CMK (cell line): ENCODE data around the gene HEXB.

Experiments used
- DNase-seq: peaks from one replicate; pipeline ENCODE4 v3.0.0-alpha.2; 2010; ENCODE audit warnings: low read depth

HEXB gene

DNA sequence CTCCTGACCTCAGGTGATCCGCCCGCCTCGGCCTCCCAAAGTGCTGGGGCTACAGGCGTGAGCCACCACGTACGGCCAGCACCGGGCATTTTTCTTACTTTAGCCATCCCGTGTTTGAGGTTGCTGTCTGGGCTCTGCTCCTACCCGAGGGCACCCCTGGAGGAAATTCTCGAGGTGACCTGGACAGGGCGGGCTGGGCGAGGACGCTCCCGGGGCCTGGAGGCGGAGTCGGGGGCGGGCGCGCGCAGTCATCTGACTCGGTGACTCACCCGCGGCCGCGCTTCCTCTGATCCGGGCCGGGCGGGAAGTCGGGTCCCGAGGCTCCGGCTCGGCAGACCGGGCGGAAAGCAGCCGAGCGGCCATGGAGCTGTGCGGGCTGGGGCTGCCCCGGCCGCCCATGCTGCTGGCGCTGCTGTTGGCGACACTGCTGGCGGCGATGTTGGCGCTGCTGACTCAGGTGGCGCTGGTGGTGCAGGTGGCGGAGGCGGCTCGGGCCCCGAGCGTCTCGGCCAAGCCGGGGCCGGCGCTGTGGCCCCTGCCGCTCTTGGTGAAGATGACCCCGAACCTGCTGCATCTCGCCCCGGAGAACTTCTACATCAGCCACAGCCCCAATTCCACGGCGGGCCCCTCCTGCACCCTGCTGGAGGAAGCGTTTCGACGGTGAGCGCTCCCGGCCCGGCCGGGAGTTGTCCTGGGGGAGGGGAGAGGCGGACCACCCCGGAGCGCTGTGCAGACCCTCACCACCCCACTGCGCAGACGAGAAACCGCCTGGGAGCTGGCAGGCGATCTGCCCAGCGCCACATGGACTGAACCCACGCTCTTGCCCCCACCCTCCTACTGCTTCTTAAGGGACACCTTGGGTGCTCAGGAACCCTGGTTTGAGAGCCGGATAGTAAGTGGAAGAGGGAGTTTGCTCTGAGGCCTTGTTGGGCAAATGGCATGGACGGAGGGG lies at the start of gene HEXB:
Gene HEXB, plus strand, starts transcription at position 334 of the 952 bp plus-strand sequence. Its CDS starts 28 bp downstream, at position 362.
- peak; percentile 24 for DNase-seq

DNA sequence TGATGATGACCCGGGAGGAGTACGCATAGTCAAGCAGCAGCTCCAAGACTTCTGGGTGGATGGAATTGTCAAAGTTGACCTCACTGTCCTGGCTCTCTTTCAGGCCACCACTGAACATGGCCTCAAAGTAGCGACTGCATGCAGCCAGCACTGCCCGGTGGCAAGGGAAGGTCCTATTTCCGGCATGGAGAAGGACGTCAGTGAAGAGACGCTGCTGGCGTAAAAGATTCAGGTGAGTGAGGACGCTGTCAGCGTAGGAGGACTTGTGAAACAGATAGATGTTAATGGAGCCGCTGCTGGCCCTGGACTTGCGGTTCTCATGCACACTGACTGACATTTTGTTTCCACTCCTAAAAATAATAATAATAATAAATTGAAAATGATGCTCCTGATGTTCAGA lies 48.9 kb upstream of the HEXB start:
- DNase-seq, result no peak

DNA sequence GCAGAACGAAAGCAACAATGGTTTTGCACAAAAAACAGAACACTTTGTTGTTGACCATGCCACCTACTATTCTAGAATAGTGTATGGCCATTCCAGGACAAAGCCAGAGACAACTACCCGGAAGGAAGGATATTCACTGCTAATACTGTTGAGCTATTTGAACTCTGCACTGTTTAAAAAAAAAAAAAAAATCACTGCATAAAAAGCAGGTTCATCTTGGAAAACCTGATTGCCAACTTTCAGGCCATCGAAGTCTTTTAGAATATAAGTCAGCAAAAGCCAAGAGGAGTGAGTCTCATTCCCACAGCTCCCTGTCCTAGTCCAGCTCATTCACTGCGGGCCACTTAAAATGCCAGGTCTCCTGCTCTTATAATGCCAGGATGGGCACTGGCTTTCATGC lies 48.5 kb upstream of the HEXB start:
- no peak for DNase-seq

DNA sequence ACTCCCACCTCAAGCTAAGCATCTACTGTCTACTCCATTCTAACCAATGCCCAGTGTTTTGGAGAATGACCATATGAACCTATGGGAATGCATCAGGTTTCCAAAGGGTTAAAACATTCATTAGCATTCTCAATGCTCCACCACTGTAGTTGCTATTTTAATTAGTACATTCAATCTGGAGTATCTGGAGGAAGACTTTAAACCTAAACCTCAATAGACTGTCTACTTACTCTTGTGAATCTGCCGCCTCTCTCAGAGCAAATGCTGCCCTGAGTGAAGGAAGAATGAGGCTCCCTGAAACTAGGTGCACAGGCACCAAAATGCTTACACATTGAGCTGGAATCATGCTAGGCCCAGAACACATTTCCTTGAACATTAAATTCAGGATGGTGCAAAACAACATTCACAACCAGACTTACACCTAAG lies 46.5 kb upstream of the HEXB start:
- DNase-seq, result no peak

DNA sequence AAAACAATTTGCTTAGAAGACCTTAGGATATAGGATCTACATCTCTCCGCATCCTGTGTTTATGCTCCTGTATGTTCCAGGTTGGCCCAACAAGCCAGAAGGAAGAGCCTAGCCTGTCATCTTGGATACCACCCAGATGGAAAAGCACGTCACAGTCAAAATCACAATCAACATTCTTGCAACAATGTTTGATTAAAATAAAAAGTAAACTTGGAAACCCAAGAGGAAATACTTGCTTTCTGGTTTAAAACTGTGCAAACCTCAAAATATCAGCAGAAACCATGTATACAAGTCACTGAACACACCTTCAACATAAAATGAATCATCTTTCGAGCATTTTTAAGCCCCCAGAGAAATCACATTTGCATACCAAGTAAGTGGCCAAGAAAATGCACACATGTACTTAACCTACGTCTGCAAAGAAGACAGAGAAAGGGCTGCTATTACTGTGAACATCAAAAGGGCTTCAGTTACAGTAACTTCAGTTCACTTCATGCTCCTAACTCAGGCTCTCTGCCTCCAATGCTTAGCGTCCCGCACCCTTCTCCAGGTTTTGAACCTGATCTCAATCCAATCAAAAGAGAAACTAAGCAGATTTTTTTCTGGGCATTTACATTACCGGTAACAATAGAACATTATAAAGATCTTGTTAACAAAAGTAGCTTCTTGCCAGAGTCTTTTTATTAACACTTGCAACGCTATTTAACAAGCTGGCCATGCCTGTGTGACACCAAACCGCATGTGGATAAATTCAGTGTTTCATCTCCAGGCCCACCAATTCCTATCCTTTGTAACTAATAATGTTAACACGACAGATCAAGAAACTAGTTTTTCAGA lies 45.8 kb upstream of the HEXB start:
- DNase-seq, result no peak

DNA sequence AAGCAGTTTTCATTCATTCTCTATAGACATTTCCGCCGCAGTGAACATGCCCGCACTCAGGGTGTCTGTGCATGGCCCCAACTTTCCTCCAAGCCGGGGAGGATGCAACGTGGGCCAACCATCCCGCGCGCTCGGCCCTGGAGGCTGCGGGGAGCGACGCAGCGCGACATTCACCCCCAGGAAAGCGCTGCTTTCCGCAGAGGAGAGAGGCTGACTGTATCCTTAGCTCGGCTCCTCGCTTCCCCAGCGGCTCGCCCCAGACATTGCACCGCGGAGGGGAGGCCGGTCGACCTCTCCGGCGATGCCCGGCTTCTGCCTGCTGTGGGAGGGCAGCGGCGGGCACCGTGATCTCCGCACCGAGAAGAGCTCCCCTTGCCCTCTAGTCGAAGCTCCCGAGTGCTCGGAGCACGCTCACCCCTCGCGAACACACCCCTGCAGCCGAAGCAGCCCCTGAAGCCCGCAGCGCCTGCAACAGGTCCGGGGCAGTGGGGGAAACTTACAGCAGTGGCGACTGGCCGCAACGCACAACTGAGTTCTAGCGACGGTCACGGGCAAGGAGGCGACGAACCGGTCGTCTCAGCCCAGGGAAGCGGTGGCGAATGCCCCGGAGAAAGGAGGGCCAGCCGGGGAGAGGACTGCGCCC lies 45.1 kb upstream of the HEXB start:
- no peak for DNase-seq

DNA sequence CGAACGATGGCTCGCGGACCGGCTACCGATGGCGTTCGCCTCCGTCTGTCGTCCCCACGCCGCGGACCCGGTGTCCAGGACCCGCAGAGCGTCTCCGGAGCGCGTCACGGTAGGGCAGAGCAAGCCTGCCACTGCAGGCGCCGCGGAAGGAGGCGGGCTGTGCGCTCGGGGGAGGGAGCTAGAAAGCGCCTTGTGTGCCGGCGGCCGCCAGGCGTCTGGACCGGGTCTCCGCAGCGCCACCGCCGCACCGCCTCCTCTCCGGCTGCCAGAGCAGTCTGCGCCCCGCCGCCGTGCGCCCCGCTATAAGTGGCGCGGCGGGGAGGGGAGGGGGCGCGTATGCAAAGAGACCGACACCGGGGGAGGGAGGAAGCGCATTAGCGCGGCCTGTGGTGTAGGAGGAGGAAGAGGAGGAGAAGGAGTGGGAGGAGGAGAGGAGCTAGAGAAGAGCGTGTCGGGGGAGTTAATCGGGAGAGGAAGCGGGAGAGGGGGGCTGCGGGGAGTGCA lies 44.5 kb upstream of the HEXB start, which contains the start of gene ENC1:
Gene ENC1, minus strand, starts transcription at position 279 of the 504 bp plus-strand sequence. CDS start 4,243 bp downstream, outside the sequence.
- peak; percentile 71 for DNase-seq

DNA sequence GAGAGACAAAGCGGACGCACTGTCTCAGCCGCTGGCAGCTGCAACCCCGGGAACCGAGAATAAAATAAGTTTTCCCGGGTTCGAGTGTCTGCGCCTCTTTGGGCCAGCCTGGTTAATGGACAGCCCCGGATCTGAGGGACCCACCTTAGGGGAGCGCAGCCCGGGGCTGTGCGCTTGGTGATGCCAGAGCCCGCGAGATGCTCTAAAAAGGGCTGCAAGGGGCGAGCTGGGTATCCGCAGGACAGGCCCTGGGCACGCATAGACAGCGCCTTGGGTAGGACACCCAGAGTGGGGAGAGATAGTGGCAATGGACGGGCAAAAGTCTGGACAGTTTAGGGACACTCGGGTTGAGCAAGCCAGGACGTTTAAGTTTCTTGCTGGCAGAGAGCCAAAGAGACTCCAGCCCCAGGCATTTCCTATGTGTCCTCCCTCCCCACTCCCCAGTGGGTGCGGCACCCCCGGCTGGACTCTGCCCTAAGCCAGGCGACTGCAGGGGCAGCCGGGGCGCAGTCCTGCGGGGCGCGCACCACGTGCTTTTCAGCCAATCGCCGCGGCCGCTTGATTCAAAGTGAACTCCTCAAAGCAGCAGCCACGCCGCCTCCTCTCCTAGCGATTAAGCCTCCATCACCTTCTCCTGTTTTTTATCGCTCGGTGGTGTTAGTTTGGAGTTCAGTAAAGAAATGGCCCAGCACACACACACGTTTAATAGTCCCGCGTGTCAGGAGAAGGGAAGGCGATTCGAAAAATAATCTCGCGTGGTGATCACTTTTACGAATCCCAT lies 43.9 kb upstream of the HEXB start:
- DNase-seq, result no peak

DNA sequence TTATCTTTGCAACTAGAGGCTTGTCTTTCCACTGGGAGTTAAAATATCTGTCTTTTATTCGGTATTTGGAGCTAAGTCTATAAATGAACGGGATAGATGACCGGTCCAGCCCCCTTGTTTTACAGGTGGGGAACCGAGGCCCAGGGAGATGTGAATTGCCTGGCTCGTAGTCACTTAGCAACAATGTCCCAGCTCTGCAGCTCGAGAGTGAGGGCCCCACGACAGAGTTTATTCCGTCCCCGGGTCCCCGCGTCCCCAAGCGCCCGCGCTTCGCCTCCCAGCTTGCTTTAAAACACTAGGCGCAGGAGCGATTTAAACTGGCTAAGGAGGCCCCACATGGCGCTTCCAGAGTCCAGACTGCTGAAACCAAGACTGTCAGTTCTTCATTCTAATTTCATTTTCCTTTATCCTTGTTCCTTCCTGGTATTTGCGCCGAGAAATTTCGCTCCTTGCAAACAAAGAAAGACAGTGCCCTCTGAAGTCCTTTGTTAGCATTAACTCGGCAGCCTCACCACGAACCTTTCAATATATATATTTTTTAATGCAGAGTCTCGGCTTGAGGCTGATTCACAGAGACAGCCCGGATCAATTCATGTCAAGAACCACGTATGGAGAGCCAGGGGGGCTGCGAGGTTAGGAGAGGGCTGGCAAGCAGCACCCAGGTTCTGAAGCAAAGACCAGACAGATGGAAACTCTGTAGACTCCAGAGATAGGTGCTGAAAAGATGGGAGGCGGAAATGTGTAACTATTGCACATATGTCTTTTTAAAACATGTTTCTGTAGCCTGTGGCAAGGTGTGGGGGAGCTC lies 43.1 kb upstream of the HEXB start:
- DNase-seq, result no peak

DNA sequence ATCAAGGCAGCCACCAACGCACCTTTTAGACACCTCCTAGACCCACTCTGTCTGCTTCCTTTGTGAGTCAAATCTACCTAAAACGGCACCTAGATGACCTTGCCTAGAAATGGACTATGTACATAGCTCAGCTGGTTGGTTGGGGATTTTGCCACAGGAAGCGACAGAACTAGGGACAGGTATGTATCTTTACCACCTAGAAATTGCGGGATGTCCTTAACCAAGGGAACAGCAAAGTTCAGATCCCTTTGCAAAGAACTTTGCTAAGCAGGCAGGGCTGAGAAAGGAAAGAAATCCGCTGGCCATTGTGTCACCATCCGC lies 42.5 kb upstream of the HEXB start:
- DNase-seq, result no peak

DNA sequence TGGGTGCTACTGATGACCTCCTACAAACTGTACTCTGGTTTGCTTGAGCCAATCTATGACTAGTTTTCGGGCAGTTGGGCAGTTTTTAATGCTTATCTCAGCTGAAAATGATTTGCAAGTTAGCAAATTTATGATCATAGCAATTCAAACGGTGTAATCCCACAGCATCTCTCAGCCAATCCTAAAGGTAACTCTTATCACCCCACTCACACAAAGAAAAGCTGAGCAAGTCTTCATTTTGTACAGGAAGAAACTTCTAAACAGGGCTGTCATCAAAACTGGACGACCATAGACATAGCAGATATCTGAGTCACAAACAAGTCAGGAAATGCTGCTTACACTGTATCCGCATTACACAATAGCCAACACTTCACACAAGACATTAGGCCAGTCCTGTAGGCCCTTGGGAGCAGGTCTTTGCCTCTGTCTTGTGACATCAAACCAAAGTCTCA lies 41.9 kb upstream of the HEXB start:
- no peak for DNase-seq

DNA sequence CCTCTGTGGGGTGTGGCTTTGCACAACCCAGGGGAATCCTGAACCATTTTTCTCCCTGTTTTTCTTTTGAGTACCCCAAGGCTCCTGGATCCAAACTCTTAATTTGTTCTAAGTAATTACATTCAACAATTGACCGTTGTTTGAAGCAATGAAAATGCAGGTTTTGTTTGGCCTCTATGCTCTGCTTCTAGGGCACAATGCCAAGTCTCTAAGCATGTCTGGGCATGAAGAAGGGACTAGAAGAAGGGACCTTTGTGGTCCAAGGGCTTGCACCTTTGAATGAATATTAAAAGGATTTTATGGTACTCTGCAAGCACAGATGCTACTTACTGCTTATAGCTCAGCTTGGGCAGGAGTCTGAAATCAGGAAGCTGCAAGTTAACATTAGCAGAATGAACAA lies 37.9 kb upstream of the HEXB start:
- DNase-seq, result no peak

DNA sequence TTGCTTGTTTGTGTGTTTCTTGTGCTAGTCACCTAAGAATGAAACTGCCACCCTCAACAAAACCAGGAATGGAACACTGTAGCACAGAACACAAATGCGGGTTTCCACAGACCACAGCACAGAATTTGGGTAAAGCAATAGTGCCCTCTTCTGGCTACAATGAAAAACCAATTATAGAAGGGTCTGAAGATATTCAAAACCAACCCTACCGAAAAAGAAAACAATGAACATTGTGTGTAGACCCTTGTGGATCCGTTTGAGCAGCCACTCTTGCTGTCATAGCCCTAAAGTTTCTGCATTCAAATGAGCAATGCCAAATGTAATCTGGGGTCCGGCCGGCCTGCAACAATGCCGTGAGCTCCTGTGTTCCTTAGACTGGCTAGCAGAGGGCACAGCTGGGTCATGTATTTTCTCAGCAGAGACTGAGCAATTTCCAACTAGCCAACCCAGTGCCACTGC lies 36.2 kb upstream of the HEXB start:
- DNase-seq, result no peak

DNA sequence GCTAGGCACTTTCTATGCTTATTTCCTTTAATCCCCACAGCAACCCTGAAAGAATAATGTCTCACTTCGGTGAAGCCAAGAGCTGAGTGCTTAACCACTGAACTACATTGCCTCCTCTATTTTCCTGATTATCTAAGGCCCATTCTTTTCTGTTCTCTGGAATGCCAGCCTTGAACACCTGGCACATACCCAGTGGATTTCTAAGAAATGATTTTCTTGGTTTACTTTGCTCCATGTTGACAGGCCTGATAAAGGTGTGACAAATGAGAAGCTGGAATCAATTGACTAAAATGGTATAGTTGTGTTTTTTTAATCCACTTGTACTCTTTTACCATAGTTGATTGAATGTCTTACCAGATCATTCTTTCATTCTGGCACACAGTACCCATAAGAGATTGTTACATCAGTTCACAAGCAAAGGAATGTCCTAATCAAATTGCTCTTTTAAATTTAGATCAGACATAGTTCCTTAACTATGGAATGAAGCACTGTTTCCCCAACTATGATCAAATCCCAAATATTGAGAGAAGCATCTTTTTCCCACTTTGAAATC lies 35.5 kb upstream of the HEXB start:
- no peak for DNase-seq

DNA sequence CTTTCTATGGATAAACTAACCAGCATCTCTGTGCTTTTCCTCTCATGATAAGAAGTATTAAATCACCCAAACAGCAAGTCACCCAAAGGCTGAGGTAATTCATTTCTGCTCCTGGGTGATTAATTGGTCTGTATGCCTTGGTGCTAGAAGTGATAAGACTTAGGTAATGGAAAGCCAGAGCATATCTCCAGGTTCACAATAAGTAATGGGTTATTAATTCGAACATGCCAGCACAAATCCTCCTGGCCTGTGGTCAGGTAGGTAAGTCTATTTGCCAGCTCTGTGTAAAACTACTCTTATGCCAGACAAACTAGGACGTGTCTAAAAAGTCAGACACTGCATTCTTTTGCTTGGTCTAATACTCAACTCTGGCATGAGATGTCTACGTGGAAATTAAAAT lies 33.3 kb upstream of the HEXB start:
- no peak for DNase-seq

DNA sequence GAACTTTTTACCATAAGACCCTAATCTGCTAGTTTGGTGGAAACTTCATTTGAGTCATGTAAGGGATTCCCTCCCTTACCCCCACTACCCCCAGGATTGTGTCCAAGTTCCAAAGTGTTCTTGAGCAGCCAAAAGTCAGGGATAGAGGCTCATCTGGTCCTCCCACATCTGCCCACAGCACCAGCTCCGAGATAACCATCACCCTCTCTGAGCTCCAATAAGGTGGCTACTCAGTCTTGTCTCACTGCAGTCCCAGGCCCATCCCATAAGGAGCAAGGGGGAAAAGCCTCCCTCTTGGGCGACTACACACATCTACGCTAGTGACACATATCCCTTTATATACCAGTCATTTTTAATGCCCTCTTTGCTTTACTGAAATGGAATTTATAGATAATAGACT lies 32.5 kb upstream of the HEXB start:
- no peak for DNase-seq

DNA sequence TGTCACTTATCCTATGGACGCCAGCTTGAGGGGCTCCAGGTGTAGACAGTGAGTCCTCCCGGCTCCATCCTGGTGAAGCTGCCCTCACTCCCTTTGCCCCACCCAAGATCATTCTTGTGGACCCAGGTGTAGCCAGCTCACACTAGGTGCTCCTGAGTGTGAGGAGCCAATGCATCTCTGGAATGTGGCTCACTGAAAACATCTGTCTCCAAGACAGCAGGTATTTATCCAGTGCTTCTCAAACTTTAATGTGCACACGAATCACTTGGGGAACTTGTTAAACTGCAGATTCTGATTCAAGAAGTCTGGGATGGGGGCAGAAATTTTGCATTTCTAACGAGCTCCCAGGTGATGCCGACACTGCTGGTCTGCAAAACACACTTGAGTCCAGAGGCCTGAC lies 31.0 kb upstream of the HEXB start:
- no peak for DNase-seq

DNA sequence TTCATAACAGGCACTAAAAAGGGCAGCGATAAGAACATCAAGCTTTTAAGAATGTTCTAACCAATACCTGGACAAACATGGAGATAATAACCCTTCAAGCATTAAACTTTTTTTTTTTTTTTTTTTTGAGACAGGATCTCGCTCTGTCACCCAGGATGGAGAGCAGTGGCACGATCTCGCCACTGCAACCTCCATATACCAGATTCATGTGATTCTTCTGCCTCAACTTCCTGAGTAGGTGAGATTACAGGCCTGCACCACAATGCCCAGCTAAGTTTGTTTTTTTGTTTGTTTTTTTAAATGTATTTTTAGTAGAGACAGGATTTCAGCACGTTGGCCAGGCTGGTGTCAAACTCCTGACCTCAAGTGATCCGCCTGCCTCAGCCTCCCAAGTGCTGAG lies 29.8 kb upstream of the HEXB start:
- DNase-seq, result no peak

DNA sequence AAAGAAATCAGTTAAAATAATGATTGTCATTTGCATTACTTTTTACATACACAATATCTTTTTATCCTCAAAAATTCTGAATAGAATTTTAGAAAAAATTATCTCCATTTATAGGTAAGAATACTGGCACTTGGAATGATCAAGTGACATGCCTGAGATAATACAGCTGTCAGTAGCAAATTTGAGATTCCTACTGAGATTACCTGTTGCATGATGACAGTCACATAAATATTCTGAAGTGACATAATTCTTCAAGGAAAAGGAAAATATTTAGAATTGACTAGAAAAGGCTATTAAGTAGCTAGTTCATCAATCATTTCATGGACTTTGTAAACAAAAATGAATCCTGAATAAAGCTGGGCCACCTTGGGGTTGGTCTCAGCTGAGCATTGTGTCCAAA lies 29.3 kb upstream of the HEXB start:
- DNase-seq, result no peak

DNA sequence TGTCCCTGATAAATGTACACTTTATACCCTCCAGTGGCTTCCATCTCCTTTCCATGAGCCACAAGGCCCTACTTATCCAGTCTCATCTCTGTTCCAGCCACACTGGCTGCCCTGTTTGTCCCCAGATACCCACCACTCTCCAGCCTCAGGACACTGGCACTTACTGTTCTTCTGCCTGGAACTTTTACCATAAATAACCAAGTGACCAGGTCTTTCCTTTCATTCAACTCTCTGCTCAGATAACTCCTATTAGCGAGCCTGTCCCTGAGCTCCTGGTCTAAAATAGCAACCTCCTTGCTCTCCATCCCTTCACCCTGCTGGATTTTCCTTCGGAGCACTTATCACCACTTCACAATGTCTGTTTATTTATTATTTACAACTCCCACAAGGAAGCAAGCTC lies 27.9 kb upstream of the HEXB start:
- no peak for DNase-seq
